GM18517 (cell line): ENCODE data around the gene FGF18.

ENCODE experiments used
- ATAC-seq: cut with Tn5 transposase; IDR thresholded peaks from one replicate; pipeline ENCODE4 v1.9.1; 2021; ENCODE audit warnings: mild to moderate bottlenecking, moderate library complexity; ENCODE audit not compliant: unreplicated experiment

FGF18 gene

GRCh38 chr5:171436804-171437285 lies 17.4 kb downstream of the FGF18 start:
- no peak for ATAC-seq

- ATAC-seq = no peak
Observed at GRCh38 chr5:171437286-171437821, 17.9 kb downstream of the FGF18 start.

GRCh38 chr5:171438738-171439137 lies 19.3 kb downstream of the FGF18 start:
- ATAC-seq = no peak

GRCh38 chr5:171441246-171441791 lies 21.9 kb downstream of the FGF18 start:
- no peak for ATAC-seq

GRCh38 chr5:171442287-171443042 lies 23.0 kb downstream of the FGF18 start:
- no peak for ATAC-seq

GRCh38 chr5:171444582-171444981 lies 25.1 kb downstream of the FGF18 start:
- no peak for ATAC-seq

- no peak for ATAC-seq
Observed at GRCh38 chr5:171445644-171446516, 26.4 kb downstream of the FGF18 start.

- ATAC-seq = no peak
Observed at GRCh38 chr5:171447226-171447625, 27.8 kb downstream of the FGF18 start.

GRCh38 chr5:171449426-171449825 lies 30.0 kb downstream of the FGF18 start:
- ATAC-seq = no peak

- ATAC-seq = no peak
Observed at GRCh38 chr5:171450423-171451331, 31.2 kb downstream of the FGF18 start.

GRCh38 chr5:171451421-171451820 lies 32.0 kb downstream of the FGF18 start:
- no peak for ATAC-seq

- ATAC-seq = no peak
Observed at GRCh38 chr5:171453056-171453725, 33.7 kb downstream of the FGF18 start.

- ATAC-seq = no peak
Observed at GRCh38 chr5:171453988-171454387, 34.5 kb downstream of the FGF18 start.

GRCh38 chr5:171454549-171454948 lies 35.1 kb downstream of the FGF18 start:
- no peak for ATAC-seq

GRCh38 chr5:171455522-171455921 lies 36.1 kb downstream of the FGF18 start:
- ATAC-seq = no peak

- no peak for ATAC-seq
Observed at GRCh38 chr5:171457208-171457981, 37.9 kb downstream of the FGF18 start.

- no peak for ATAC-seq
Observed at GRCh38 chr5:171459839-171460238, 40.4 kb downstream of the FGF18 start.

GRCh38 chr5:171462136-171462927 lies 42.9 kb downstream of the FGF18 start:
- no peak for ATAC-seq
